ENCODE measurements around the gene CLCA2. TPM values are rescaled to one million over a fixed set of nuclear protein-coding genes. Genes with fewer than 3 reads are reported as not detected.

The CLCA2 gene, protein sequence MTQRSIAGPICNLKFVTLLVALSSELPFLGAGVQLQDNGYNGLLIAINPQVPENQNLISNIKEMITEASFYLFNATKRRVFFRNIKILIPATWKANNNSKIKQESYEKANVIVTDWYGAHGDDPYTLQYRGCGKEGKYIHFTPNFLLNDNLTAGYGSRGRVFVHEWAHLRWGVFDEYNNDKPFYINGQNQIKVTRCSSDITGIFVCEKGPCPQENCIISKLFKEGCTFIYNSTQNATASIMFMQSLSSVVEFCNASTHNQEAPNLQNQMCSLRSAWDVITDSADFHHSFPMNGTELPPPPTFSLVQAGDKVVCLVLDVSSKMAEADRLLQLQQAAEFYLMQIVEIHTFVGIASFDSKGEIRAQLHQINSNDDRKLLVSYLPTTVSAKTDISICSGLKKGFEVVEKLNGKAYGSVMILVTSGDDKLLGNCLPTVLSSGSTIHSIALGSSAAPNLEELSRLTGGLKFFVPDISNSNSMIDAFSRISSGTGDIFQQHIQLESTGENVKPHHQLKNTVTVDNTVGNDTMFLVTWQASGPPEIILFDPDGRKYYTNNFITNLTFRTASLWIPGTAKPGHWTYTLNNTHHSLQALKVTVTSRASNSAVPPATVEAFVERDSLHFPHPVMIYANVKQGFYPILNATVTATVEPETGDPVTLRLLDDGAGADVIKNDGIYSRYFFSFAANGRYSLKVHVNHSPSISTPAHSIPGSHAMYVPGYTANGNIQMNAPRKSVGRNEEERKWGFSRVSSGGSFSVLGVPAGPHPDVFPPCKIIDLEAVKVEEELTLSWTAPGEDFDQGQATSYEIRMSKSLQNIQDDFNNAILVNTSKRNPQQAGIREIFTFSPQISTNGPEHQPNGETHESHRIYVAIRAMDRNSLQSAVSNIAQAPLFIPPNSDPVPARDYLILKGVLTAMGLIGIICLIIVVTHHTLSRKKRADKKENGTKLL
- not detected for total RNA-seq

GRCh38 chr1:86423873-86424272 is at the start of gene CLCA2:
Gene CLCA2 (plus strand): TSS chr1:86424171. CDS start chr1:86424248, 77 bp downstream.
- H3K4me3 Mint-ChIP-seq = no peak within 1 kb of the TSS
- CTCF ChIA-PET = interaction anchor here (0.6 to 2.7 kb wide), 6 partner anchors 31 to 85 kb away, joined by 3 to 11 read pairs (median 7); no protein-coding TSS in a partner anchor
- H3K27ac Mint-ChIP-seq = no peak within 1 kb of the TSS
- intact Hi-C loops (cut with DNase I, micrococcal nuclease) = no loop called here
- POLR2A ChIA-PET = no interaction called here
- no peak for ATAC-seq
- no peaks in the 10 kb centered on the region for H3K36me3 Mint-ChIP-seq (ENCODE audit: low read depth)
- H3K27me3 Mint-ChIP-seq = peaks cover 5% of the 10 kb centered on the region
- peaks cover 2% of the 10 kb centered on the region for H3K4me1 Mint-ChIP-seq
- no peaks in the 10 kb centered on the region for H3K9me3 Mint-ChIP-seq (ENCODE audit: low read depth)
- no peak for DNase-seq

DNA sequence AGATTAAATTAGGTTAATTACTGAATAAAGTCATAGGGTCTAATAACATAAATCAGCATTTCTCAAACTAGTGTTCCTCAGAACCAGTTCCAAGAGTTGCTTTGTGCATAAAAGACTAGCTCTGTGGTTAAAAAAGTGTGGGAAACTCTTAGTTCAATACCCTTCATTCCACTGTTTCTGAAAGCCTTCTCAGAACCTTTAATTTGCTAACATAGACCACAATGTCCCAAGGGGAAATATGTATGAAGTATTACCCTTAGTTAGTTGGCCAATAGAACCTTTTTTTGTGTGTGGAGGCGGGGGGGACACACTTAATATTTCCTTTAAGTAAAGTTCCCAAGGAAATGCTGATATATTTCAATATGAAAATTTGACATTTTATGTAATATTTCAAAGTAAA is 48.3 kb upstream of the CLCA2 start:
- no peak overlapping the region for H3K4me3 Mint-ChIP-seq
- peaks cover 26% of the 10 kb centered on the region for H3K36me3 Mint-ChIP-seq (ENCODE audit: low read depth)
- peaks cover 8% of the 10 kb centered on the region for H3K9me3 Mint-ChIP-seq (ENCODE audit: low read depth)

GRCh38 chr1:86377341-86377740 is 46.6 kb upstream of the CLCA2 start:
- Mint-ChIP-seq H3K27me3 (no peaks in the 10 kb centered on the region), H3K9me3 (ENCODE audit: low read depth) (peaks cover 8% of the 10 kb centered on the region), H3K36me3 (ENCODE audit: low read depth) (peaks cover 23% of the 10 kb centered on the region), H3K4me3 (no peak overlapping the region), H3K27ac (no peak overlapping the region), H3K4me1 (peaks cover 4% of the 10 kb centered on the region)
- DNase-seq (no peak), ATAC-seq (no peak)
- intact Hi-C loops (cut with DNase I, micrococcal nuclease) = no loop called here
- CTCF ChIA-PET = interaction anchor here (0.9 kb wide), 1 partner anchor 367 kb away, joined by 3 read pairs; no protein-coding TSS in a partner anchor
- POLR2A ChIA-PET = no interaction called here

More for the DNA sequence above, 48.3 kb upstream of the CLCA2 start:
- DNase-seq (no peak), ATAC-seq (no peak)
- intact Hi-C loops (cut with DNase I, micrococcal nuclease) = no loop called here
- H3K27ac Mint-ChIP-seq = no peak overlapping the region
- ChIA-PET CTCF (interaction anchor here (0.8 to 0.9 kb wide), 2 partner anchors 29 to 125 kb away, joined by 3 to 4 read pairs; no protein-coding TSS in a partner anchor), POLR2A (no interaction called here)
- no peaks in the 10 kb centered on the region for H3K27me3 Mint-ChIP-seq
- peaks cover 6% of the 10 kb centered on the region for H3K4me1 Mint-ChIP-seq

DNA sequence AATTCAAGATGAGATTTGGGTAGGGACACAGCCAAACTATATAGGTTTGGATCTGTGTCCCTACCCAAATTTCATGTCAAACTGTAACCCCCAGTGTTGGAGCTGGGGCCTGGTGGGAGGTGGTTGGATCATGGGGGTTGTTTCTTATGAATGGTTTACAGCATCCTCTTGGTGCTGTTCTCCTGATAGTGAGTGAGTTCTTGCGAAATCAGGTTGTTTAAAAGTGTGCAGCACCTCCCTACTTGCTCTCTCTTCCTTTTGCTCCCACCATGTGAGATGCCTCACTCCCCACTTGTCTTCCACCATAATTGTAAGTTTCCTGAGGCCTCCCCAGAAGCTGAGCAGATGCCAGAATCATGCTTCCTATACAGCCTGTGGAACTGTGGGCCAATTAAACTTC is 45.2 kb upstream of the CLCA2 start:
- ChIA-PET POLR2A (no interaction called here), CTCF (interaction anchor here (0.7 to 2.5 kb wide), 9 partner anchors 17 to 126 kb away, joined by 3 to 23 read pairs (median 8); partner anchors contain the start of genes CLCA2 and ODF2L)
- H3K9me3 Mint-ChIP-seq (ENCODE audit: low read depth) = peaks cover 8% of the 10 kb centered on the region
- intact Hi-C loops (cut with DNase I, micrococcal nuclease) = no loop called here
- DNase-seq = no peak
- peaks cover 23% of the 10 kb centered on the region for H3K36me3 Mint-ChIP-seq (ENCODE audit: low read depth)
- H3K27me3 Mint-ChIP-seq = no peaks in the 10 kb centered on the region
- ATAC-seq = no peak
- no peak overlapping the region for H3K4me3 Mint-ChIP-seq
- peaks cover 8% of the 10 kb centered on the region for H3K4me1 Mint-ChIP-seq
- no peak overlapping the region for H3K27ac Mint-ChIP-seq

DNA sequence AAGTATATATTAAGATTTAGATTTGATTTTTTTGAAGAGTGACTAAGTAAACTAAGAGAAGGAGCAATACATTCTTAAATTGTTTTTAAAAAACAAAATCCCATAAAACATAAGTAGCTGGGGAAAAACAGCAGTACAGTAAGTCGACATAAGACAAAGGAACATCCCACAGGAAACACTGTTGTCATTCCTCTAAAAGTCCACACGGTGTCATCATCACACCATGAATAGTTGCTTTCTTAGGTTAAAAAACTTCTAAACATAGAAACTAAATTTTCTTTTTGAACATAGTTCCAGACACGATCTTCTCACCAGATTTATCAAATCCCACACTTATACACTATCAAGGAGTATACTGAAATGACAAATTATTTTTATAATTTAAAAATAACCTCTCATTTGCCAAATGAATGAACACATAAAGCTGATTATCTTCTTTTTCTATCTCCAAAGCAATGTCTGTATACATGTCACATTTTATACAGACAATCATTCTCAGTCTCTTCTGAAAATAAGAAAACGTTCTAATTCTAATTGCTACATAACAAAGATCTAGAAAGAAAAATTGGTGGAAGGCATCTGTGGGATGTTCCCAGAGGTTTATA is 43.6 kb upstream of the CLCA2 start:
- Mint-ChIP-seq H3K27ac (no peak overlapping the region), H3K4me3 (no peak overlapping the region), H3K4me1 (peaks cover 8% of the 10 kb centered on the region), H3K9me3 (ENCODE audit: low read depth) (peaks cover 8% of the 10 kb centered on the region), H3K36me3 (ENCODE audit: low read depth) (peaks cover 21% of the 10 kb centered on the region), H3K27me3 (no peaks in the 10 kb centered on the region)
- POLR2A ChIA-PET = no interaction called here
- intact Hi-C loops (cut with DNase I, micrococcal nuclease) = loop anchor here (1.0 to 10.0 kb wide), 8 partner anchors 16 to 1106 kb away; partner anchors contain the start of genes BCL10 (in 1 of the 2) and ODF2L (in 1 of the 2)
- CTCF ChIA-PET = interaction anchor here (0.6 to 2.5 kb wide), 34 partner anchors 8 to 705 kb away, joined by 3 to 23 read pairs (median 4); partner anchors contain the start of genes CLCA2, ODF2L and SH3GLB1
- DNase-seq (no peak), ATAC-seq (peak; percentile 51)

DNA sequence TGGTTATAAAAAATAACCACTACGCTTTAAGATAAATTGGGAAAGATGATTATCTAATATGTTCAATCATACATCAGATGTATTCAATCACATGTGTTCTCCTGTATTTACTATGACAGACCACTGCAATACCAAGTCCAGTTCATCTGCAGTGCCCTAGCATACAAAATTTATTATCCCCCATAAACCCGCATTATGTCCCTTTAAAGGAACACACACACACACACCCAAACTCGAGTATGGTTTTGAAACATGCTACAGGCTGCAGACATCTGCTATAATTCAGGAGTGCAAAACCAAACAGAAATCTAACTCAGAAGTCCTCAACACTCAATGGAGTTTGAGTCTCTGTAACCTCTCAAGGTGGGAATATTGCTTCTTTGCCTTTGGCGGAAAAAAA is 42.7 kb upstream of the CLCA2 start:
- H3K36me3 Mint-ChIP-seq (ENCODE audit: low read depth) = peaks cover 21% of the 10 kb centered on the region
- H3K27me3 Mint-ChIP-seq = no peaks in the 10 kb centered on the region
- H3K27ac Mint-ChIP-seq = no peak overlapping the region
- peaks cover 8% of the 10 kb centered on the region for H3K4me1 Mint-ChIP-seq
- no peak for ATAC-seq
- POLR2A ChIA-PET = no interaction called here
- no peak for DNase-seq
- CTCF ChIA-PET = no interaction called here
- H3K9me3 Mint-ChIP-seq (ENCODE audit: low read depth) = peaks cover 8% of the 10 kb centered on the region
- no peak overlapping the region for H3K4me3 Mint-ChIP-seq
- intact Hi-C loops (cut with DNase I, micrococcal nuclease) = loop anchor here (5.0 to 10.0 kb wide), 3 partner anchors 361 to 1106 kb away; partner anchors contain the start of gene BCL10 (in 1 of the 2)

DNA sequence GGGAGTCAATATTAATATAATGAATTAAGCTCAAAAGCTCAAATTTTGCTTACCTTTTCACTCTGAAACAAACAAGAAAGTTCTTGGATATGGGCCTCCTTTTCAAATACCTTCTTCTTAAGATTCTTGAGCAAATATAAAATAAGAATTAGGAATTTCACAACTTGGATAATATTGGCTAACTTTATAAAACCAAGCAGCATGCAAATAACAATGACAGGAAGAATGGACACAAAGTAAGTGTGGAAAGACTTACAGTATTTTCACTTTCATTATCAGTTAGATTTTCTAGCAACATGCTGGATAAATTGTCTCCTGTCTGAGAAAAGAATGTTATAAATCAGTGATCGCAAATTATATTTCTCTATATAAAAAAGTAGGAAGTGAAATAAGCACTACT is 41.1 kb upstream of the CLCA2 start:
- H3K27ac Mint-ChIP-seq = peak overlapping the region; percentile 31
- CTCF ChIA-PET = interaction anchor here (1.2 to 5.2 kb wide), 4 partner anchors 10 to 122 kb away, joined by 3 to 27 read pairs (median 5); no protein-coding TSS in a partner anchor
- no peak for ATAC-seq
- no peak overlapping the region for H3K4me3 Mint-ChIP-seq
- POLR2A ChIA-PET = no interaction called here
- intact Hi-C loops (cut with DNase I, micrococcal nuclease) = loop anchor here (5.0 to 10.0 kb wide), 3 partner anchors 359 to 1108 kb away; partner anchors contain the start of gene BCL10 (in 1 of the 2)
- H3K9me3 Mint-ChIP-seq (ENCODE audit: low read depth) = peaks cover 2% of the 10 kb centered on the region
- H3K4me1 Mint-ChIP-seq = peaks cover 10% of the 10 kb centered on the region
- peaks cover 6% of the 10 kb centered on the region for H3K36me3 Mint-ChIP-seq (ENCODE audit: low read depth)
- DNase-seq = no peak
- no peaks in the 10 kb centered on the region for H3K27me3 Mint-ChIP-seq

- DNase-seq (no peak), ATAC-seq (no peak)
- intact Hi-C loops (cut with DNase I, micrococcal nuclease) = loop anchor here in 1 of 2 experiments (10.0 kb wide), 2 partner anchors 947 to 1113 kb away; partner anchors contain the start of gene BCL10
- peaks cover 8% of the 10 kb centered on the region for H3K36me3 Mint-ChIP-seq (ENCODE audit: low read depth)
- H3K4me3 Mint-ChIP-seq = no peak overlapping the region
- no peaks in the 10 kb centered on the region for H3K9me3 Mint-ChIP-seq (ENCODE audit: low read depth)
- CTCF ChIA-PET = interaction anchor here (0.8 to 1.5 kb wide), 4 partner anchors 8 to 356 kb away, joined by 3 read pairs; partner anchors contain the start of gene ODF2L
- H3K4me1 Mint-ChIP-seq = peaks cover 37% of the 10 kb centered on the region
- H3K27me3 Mint-ChIP-seq = no peaks in the 10 kb centered on the region
- no peak overlapping the region for H3K27ac Mint-ChIP-seq
- POLR2A ChIA-PET = interaction anchor here (0.6 kb wide), 1 partner anchor 20 kb away, joined by 3 read pairs; no protein-coding TSS in a partner anchor
Measured at GRCh38 chr1:86387916-86388627, 35.9 kb upstream of the CLCA2 start.

GRCh38 chr1:86388777-86389176 is 35.2 kb upstream of the CLCA2 start:
- Mint-ChIP-seq H3K4me1 (peaks cover 44% of the 10 kb centered on the region), H3K27ac (peak overlapping the region; percentile 95), H3K4me3 (no peak overlapping the region), H3K9me3 (ENCODE audit: low read depth) (no peaks in the 10 kb centered on the region), H3K27me3 (no peaks in the 10 kb centered on the region), H3K36me3 (ENCODE audit: low read depth) (peaks cover 8% of the 10 kb centered on the region)
- intact Hi-C loops (cut with DNase I, micrococcal nuclease) = loop anchor here in 1 of 2 experiments (10.0 kb wide), 2 partner anchors 946 to 1114 kb away; partner anchors contain the start of gene BCL10
- DNase-seq = no peak
- POLR2A ChIA-PET = no interaction called here
- CTCF ChIA-PET = interaction anchor here (0.8 to 1.0 kb wide), 2 partner anchors 9 to 355 kb away, joined by 3 read pairs; no protein-coding TSS in a partner anchor
- no peak for ATAC-seq

DNA sequence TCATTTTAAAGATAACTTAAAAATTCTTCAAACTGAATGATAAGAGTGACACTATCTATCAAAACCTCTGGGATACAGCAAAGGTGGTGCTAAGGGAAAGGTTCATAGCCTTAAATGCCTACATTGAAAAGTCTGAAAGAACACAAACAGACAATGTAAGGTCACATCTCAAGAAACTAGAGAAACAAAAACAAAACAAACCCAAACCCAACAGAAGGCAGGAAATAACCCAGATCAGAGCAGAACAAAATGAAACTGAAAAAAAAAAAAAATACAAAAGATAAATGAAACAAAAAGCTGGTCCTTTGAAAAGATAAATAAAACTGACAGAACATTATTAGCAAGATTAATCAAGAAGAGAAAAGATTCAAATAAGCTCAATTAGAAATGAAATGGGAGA is 34.7 kb upstream of the CLCA2 start:
- H3K9me3 Mint-ChIP-seq (ENCODE audit: low read depth) = no peaks in the 10 kb centered on the region
- H3K27me3 Mint-ChIP-seq = no peaks in the 10 kb centered on the region
- DNase-seq = no peak
- peaks cover 46% of the 10 kb centered on the region for H3K4me1 Mint-ChIP-seq
- peak overlapping the region; percentile 61 for H3K4me3 Mint-ChIP-seq
- ChIA-PET CTCF (interaction anchor here (0.6 to 2.1 kb wide), 4 partner anchors 9 to 1387 kb away, joined by 3 to 10 read pairs (median 4); no protein-coding TSS in a partner anchor), POLR2A (no interaction called here)
- H3K27ac Mint-ChIP-seq = peak overlapping the region; percentile 95
- intact Hi-C loops (cut with DNase I, micrococcal nuclease) = loop anchor here in 1 of 2 experiments (10.0 kb wide), 2 partner anchors 945 to 1115 kb away; partner anchors contain the start of gene BCL10
- peaks cover 8% of the 10 kb centered on the region for H3K36me3 Mint-ChIP-seq (ENCODE audit: low read depth)
- no peak for ATAC-seq
